Tibial artery (tissue), 4 donors: ENCODE data around the gene DPH2.

Source experiments
- DNase-seq, 2 donors: peaks; one replicate each; pipeline ENCODE4 v3.0.0-alpha.2; 2019
- H3K27ac ChIP-seq, 2 donors: fragments of 200-600 bp; sonication (generic) in 1 of 2; 1 replicate in 1 of 2; 2 replicates in 1 of 2; pipeline ENCODE4 v1.5.1; 2018 to 2019; ENCODE audit warnings: mild to moderate bottlenecking in 1 of 2
- H3K27me3 ChIP-seq, 2 donors: fragments of 200-600 bp; sonication (generic) in 1 of 2; one replicate each; pipeline versions ENCODE4 v1.5.1 to v1.6.0; 2016 to 2019
- H3K36me3 ChIP-seq, 3 donors: fragments of 200-600 bp; sonication (generic) in 2 of 3; one replicate each; pipeline ENCODE4 v1.5.1; 2016 to 2019; ENCODE audit warnings: mild to moderate bottlenecking in 2 of 3
- H3K4me1 ChIP-seq, 4 donors: fragments of 200-600 bp; sonication (generic) in 2 of 4; 1 replicate in 3 of 4; 2 replicates in 1 of 4; pipeline ENCODE4 v1.5.1; 2016 to 2019
- H3K4me3 ChIP-seq, 2 donors: fragments of 200-600 bp; sonication (generic) in 1 of 2; 1 replicate in 1 of 2; 2 replicates in 1 of 2; pipeline ENCODE4 v1.5.1; 2018 to 2019; ENCODE audit warnings: mild to moderate bottlenecking in 2 of 2
- H3K9me3 ChIP-seq, 3 donors: fragments of 200-600 bp; sonication (generic) in 1 of 3; one replicate each; pipeline ENCODE4 v1.5.1; 2016 to 2019
- intact Hi-C: fragments of 100-400 bp; cut with DNase I; formaldehyde crosslinking; loops from one replicate; pipeline ENCODE4 v1.15.0; 2023; ENCODE audit warnings: low total_unique reads
- TF ChIP-seq, protein P1 (sequence below), 2 experiments: fragments of 200-600 bp in 1 of 2; fragments of 450-650 bp in 1 of 2; IDR thresholded peaks; one replicate each; pipeline ENCODE4 v1.5.1; 2017 to 2019; ENCODE audit warnings: antibody characterized with exemption in 2 of 2, mild to moderate bottlenecking in 1 of 2, moderate library complexity in 1 of 2

The DPH2 gene

GRCh38 chr1:43930949-43931275, 38.9 kb upstream of the DPH2 start:
- H3K27ac ChIP-seq, result no peak overlapping the region
- intact Hi-C loops, result no loop called here

GRCh38 chr1:43931711-43932660, 37.8 kb upstream of the DPH2 start:
- DNase-seq, result no peak
- peaks cover 0 to 13% of the 10 kb centered on the region in 2 donors for H3K27me3 ChIP-seq
- TF ChIP-seq, protein P1, sequence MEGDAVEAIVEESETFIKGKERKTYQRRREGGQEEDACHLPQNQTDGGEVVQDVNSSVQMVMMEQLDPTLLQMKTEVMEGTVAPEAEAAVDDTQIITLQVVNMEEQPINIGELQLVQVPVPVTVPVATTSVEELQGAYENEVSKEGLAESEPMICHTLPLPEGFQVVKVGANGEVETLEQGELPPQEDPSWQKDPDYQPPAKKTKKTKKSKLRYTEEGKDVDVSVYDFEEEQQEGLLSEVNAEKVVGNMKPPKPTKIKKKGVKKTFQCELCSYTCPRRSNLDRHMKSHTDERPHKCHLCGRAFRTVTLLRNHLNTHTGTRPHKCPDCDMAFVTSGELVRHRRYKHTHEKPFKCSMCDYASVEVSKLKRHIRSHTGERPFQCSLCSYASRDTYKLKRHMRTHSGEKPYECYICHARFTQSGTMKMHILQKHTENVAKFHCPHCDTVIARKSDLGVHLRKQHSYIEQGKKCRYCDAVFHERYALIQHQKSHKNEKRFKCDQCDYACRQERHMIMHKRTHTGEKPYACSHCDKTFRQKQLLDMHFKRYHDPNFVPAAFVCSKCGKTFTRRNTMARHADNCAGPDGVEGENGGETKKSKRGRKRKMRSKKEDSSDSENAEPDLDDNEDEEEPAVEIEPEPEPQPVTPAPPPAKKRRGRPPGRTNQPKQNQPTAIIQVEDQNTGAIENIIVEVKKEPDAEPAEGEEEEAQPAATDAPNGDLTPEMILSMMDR (IDR thresholded peaks at IDR 0.05), result no peak
- peaks cover 0 to 18% (median 9%) of the 10 kb centered on the region in 3 donors for H3K36me3 ChIP-seq
- peaks cover 0 to 41% (median 27%) of the 10 kb centered on the region in 4 donors for H3K4me1 ChIP-seq
- H3K4me3 ChIP-seq, result no peak overlapping the region
- intact Hi-C loops, result no loop called here
- H3K9me3 ChIP-seq, result no peaks in the 10 kb centered on the region
- no peak overlapping the region for H3K27ac ChIP-seq

More at GRCh38 chr1:43930949-43931275, 38.9 kb upstream of the DPH2 start:
- TF ChIP-seq, protein P1 (IDR thresholded peaks at IDR 0.05), result no peak
- no peak overlapping the region for H3K4me3 ChIP-seq
- H3K4me1 ChIP-seq, result peaks cover 0 to 32% (median 23%) of the 10 kb centered on the region in 4 donors
- peaks cover 0 to 26% (median 17%) of the 10 kb centered on the region in 3 donors for H3K36me3 ChIP-seq
- peaks cover 0 to 11% of the 10 kb centered on the region in 2 donors for H3K27me3 ChIP-seq
- no peak for DNase-seq
- no peaks in the 10 kb centered on the region for H3K9me3 ChIP-seq

GRCh38 chr1:43932786-43933385, 36.9 kb upstream of the DPH2 start:
- Histone ChIP-seq H3K4me3 (peak overlapping the region; percentile 44 to 51), H3K36me3 (peaks cover 0 to 18% (median 9%) of the 10 kb centered on the region in 3 donors), H3K9me3 (no peaks in the 10 kb centered on the region), H3K27ac (no peak overlapping the region), H3K4me1 (peaks cover 0 to 41% (median 27%) of the 10 kb centered on the region in 4 donors), H3K27me3 (peaks cover 0 to 13% of the 10 kb centered on the region in 2 donors)
- TF ChIP-seq, protein P1 (IDR thresholded peaks at IDR 0.05), result no peak
- no peak for DNase-seq
- intact Hi-C loops, result no loop called here

DNA sequence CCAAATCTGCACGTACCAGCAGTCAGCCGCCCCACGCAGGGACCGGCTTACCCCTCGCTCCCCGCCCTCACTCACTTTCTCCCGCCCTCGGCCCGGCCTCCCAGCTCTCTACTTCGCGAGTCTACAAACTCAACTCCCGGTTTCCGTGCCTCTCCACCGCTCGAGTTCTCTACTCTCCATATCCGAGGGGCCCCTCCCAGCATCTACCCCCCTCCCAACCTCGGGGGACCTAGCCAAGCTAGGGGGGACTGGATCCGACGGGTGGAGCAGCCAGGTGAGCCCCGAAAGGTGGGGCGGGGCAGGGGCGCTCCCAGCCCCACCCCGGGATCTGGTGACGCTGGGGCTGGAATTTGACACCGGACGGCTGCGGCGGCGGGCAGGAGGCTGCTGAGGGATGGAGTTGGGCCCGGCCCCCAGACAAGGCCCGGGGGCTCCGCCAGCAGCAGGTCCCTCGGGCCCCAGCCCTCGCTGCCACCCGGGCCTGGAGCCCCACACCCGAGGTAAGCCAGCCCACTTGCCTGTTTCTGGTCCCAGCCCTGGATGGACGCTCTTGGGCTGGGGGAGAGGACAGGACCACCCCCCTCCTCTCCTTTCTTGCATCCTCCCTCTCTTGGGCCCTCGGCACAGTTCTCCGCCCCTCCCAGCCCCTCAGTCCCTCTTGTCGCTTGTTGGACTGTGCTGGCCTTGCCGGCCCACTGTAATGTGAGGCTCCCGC, 36.3 kb upstream of the DPH2 start, which contains the start of gene ARTN:
Gene ARTN, plus strand, starts transcription at position 416 of the 715 bp plus-strand sequence. CDS start 1,856 bp downstream, outside the sequence.
- peaks cover 0 to 13% of the 10 kb centered on the region in 2 donors for H3K27me3 ChIP-seq
- H3K4me1 ChIP-seq, result peaks cover 0 to 41% (median 27%) of the 10 kb centered on the region in 4 donors
- H3K36me3 ChIP-seq, result peaks cover 0 to 18% (median 9%) of the 10 kb centered on the region in 3 donors
- TF ChIP-seq, protein P1 (IDR thresholded peaks at IDR 0.05), result no peak
- no peaks in the 10 kb centered on the region for H3K9me3 ChIP-seq
- intact Hi-C loops, result loop anchor here (2.0 kb wide), 1 partner anchor 171 kb away; no protein-coding TSS in a partner anchor
- H3K27ac ChIP-seq, result peak within 1 kb of the TSS in 1 of 2 donors; percentile 14
- DNase-seq, result no peak
- H3K4me3 ChIP-seq, result peak within 1 kb of the TSS; percentile 44 to 51
